Activated CD4-positive, alpha-beta T cell treated with anti-CD3 and anti-CD28 coated beads for 1 hour (primary cell): Measurements from ENCODE around the gene XKR3.
"Not testable (repeated sequence)": the region's sequence is repeated elsewhere in the genome, so short reads cannot be mapped to it uniquely, and the experiment has no call there.

ENCODE experiments used
- DNase-seq: peaks from one replicate; pipeline ENCODE4 v3.0.0-alpha.2; 2020

XKR3 gene

DNA sequence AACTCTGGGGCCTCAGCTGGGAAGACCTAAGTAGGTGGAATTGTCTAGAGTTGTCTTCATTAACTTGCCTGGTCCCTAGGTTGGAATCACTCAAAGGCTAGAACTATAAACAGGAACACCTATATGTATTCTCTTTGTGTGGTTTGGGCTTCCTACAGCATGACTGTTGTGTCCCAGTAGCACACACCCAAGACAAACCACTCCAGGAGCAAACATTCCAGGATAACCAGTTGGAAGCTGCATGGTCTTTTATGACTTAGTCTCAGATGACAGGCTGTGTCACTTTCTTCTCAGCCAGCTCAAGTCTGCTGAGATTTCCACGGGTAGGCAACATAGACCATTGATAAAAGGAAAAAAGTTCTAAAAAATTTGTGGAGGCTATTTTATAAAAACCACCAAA lies 90.9 kb downstream of the XKR3 start:
- not testable (repeated sequence) for DNase-seq
